Stimulated activated CD4-positive, alpha-beta T cell treated with anti-CD3 and anti-CD28 coated beads, Interleukin-4, amount 100 ng/mL, for 24 hours (primary cell): ENCODE measurements around the gene QKI.
"Not testable (repeated sequence)": the region's sequence is repeated elsewhere in the genome, so short reads cannot be mapped to it uniquely, and the experiment has no call there.

Experiments
- DNase-seq: peaks from one replicate; pipeline ENCODE4 v3.0.0-alpha.2; 2020

Gene QKI

GRCh38 chr6:163415620-163416556, 1.4 kb downstream of the QKI start:
- peak; percentile 37 for DNase-seq

GRCh38 chr6:163416557-163417253, 2.2 kb downstream of the QKI start:
- peak; percentile 51 for DNase-seq

DNA sequence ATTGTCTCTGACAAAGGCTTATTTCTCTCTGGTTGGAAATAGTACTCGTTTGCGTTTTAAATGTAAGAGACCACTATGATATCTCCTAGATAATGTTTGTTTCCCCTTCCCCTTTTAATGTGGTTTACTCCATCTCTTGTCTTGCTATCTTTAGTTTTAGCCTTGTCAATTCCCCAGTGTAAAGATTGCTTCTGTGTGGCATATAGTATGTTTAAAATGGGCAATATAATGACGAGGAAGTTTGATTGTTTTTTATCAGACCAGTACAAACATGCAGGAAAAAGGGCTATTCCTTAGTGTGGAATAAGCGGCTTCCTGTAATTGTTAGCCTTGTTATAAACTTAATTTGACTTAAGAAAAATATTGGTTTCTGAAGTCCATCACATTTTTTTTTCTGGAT, 3.1 kb downstream of the QKI start:
- DNase-seq: no peak

GRCh38 chr6:163418311-163419029, 4.0 kb downstream of the QKI start:
- DNase-seq: no peak

- DNase-seq: no peak
Measured at GRCh38 chr6:163419413-163420288, 5.1 kb downstream of the QKI start.

GRCh38 chr6:163420289-163420614, 5.7 kb downstream of the QKI start:
- no peak for DNase-seq

DNA sequence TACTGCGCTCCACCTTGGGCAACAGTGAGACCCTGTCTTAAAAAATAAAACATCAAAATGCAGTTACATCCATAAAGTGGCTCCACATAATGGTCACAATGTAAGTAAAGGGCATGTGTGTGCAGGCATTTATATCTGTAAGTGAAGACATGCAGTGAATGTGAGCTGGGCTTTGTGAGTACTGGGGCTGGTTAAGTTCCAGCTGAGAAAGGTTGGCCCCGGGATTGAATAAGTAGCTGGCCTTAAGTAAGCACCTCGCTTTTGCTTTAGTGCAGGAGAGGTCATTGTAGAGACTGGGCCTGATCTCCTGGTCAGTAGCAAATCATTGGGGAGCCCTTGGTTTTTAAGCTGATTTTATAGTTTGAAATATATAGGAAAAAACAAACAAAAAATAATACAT, 8.0 kb downstream of the QKI start:
- no peak for DNase-seq

GRCh38 chr6:163423696-163424095, 9.2 kb downstream of the QKI start:
- DNase-seq: no peak

DNA sequence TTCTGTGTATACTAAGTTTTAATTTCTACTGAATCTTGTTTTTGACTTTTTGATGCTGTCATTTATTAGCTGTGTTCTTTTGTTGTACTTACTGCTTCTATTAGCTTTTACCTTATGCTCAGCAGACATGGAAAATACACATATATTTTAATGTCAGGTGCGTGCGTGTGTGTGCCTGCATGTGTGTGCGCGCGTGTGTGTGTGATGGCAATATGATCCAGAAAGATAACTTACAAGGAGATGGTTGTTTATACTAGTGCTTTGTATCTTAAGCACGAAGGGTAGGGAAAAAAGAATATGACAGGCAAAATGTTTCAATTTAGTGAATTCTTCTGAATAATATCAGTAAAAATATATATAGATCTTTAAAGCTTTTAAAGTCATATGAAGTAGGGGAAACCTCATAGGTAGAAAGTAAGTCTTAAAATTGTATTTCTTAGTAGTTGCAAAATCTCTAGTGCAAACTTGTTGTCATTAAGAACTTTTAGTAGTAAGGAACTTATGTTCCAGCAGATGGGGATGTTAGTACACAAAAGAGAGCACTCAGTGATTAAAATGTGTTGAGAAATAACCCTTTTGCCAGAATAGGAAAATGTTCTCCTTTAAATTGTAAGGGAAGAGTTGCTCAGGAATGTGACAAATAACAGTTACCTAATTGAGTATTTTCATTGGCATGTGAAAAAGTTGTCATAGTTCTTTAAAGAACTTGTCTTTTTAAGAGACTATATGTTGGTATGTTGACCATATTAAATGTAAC, 13.2 kb downstream of the QKI start:
- no peak for DNase-seq

DNA sequence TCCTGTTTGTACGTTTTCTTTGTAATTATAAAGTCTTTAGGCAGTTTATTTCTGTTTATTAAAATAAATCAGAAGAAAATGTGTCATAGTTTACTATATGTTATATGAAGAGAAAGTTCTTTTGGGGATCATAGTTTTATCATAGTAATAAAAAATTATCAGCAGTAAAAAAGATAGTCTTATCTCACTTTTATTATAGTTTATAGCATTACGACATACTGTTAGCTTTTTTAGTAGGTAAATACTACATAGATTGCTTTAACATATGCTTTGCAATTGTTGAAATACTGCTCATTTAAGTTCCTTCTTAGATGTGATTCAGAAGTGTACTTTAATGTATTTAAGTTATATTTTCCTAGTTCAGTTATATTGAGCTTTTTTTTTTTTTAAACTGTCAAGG, 13.9 kb downstream of the QKI start:
- DNase-seq: no peak

DNA sequence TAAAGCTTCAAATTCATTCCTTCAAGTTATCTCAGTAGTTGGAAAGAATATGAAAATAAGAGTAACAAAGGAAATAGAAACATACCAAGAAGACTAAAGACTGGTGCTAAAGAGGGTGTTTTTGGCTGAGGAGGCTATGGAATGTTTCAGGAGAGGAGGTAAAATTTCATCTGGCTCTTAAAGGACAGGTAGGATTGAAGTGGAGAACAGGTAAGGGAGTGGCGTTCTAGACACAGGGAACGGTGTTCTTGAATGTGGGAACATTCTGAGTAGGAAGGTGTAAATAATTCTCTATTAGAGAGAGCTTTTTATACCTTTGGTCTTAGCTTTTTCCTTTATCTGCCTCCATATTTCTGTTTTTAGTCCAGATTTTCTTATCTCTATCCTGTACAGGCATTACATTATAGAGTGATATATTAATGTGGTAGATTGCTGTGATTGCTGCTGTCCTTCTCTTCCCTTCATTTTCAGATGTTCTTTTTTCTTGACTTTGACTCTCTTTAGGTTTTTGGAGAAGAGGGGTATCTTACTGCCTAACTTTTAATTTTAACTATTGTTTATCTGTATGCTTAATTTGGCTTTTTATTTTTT, 15.4 kb downstream of the QKI start:
- DNase-seq: no peak

- DNase-seq: no peak
Measured at GRCh38 chr6:163432300-163432699, 17.8 kb downstream of the QKI start.

DNA sequence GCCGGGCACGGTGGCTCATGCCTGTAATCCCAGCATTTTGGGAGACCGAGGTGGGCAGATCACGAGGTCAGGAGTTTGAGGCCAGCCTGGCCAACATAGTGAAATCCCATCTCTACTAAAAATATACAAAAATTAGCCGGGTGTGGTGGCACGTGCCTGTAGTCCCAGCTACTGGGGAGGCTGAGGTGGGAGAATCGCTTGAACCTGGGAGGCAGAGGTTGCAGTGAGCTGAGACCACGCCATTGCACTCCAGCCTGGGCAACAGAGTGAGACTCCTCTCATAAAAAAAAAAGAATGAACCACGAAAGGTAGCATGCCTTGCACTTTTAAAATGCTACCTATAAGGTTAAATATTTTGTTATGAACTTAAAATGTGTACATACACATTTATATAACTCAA, 19.0 kb downstream of the QKI start:
- DNase-seq: not testable (repeated sequence)

GRCh38 chr6:163435023-163435422, 20.5 kb downstream of the QKI start:
- no peak for DNase-seq

- DNase-seq: no peak
Measured at GRCh38 chr6:163436843-163437242, 22.3 kb downstream of the QKI start.

- DNase-seq: no peak
Measured at GRCh38 chr6:163437466-163437865, 22.9 kb downstream of the QKI start.

- no peak for DNase-seq
Measured at GRCh38 chr6:163438298-163438939, 23.9 kb downstream of the QKI start.

- peak; percentile 19 for DNase-seq
Measured at GRCh38 chr6:163438940-163439335, 24.4 kb downstream of the QKI start.

GRCh38 chr6:163439390-163439789, 24.9 kb downstream of the QKI start:
- not testable (repeated sequence) for DNase-seq

DNA sequence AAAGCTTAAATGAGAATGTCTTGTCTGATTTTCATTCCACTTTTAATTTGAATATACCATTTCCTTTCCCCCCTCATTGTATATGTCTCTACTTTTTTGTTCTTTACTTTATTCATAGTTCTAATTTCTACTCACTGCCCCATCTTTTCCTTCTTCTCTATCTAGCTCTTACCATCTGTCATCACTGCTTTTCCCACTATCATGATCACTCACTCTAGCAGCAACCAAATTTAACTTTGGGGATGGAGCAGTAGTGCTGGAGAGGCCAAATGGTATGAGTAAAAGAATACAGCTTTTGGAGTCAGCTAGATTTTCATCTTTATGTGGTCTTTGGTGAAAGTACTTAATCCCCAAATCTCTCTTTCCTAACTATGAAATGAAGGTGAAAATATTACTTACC, 25.5 kb downstream of the QKI start:
- DNase-seq: no peak

DNA sequence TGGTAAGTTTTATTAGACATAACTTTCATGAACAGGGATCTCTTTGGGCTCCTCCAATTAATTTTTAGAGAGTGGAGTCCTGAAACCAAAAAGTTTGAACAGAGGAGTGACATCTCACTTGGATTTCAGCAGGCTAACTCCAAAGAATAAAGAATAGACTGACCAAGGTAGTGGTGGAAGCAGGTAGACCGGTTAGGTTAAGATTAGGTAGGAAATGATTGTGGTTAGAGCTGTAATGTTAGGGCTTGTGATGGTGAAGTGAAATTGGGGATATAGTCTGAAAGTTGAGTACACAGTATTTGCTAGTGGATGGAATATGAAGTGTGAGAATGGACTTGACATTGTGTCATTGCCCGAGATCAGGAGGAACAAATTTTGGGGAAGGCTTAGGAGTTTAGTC, 27.8 kb downstream of the QKI start:
- DNase-seq: no peak
